H1 (cell line): Measurements from ENCODE around the gene USP54. TPM values are rescaled to one million over a fixed set of nuclear protein-coding genes. Genes with fewer than 3 reads are reported as not detected.

ENCODE experiments used
- EGR1 ChIP-seq: IDR thresholded peaks from 2 replicates; pipeline ENCODE4 v1.6.1; 2011; ENCODE audit warnings: low read depth, low read length, borderline replicate concordance
- KDM1A ChIP-seq: fragments of 200-600, 300-600 bp; sonication (generic); IDR thresholded peaks from 2 replicates; pipeline ENCODE4 v1.7.1; 2016; ENCODE audit warnings: mild to moderate bottlenecking, low read length, borderline replicate concordance
- PHF8 ChIP-seq: fragments of 200-600 bp; sonication (generic); conservative IDR thresholded peaks from 2 replicates; pipeline ENCODE4 v1.7.1; 2012; ENCODE audit warnings: low read depth, mild to moderate bottlenecking, inconsistent platforms, low read length, moderate library complexity
- RAD21 ChIP-seq, 2 experiments: IDR thresholded peaks in 1 of 2; conservative IDR thresholded peaks in 1 of 2; 2 replicates each; pipeline ENCODE4 v1.6.1; 2011; ENCODE audit warnings: low read depth in 2 of 2, low read length in 2 of 2, improper control_type of control experiment in 1 of 2, inconsistent platforms in 1 of 2, mild to moderate bottlenecking in 1 of 2, moderate library complexity in 1 of 2
- SAP30 ChIP-seq: fragments of 300-600 bp; sonication (generic); IDR thresholded peaks from 2 replicates; pipeline ENCODE4 v1.7.1; 2012; ENCODE audit warnings: low read length, moderate library complexity, mild to moderate bottlenecking, inconsistent platforms; ENCODE audit not compliant: insufficient read depth, insufficient replicate concordance
- SP1 ChIP-seq: IDR thresholded peaks from 2 replicates; pipeline ENCODE4 v1.6.1; 2011; ENCODE audit warnings: low read depth, low read length
- SRF ChIP-seq: IDR thresholded peaks from 2 replicates; pipeline ENCODE4 v1.6.1; 2011; ENCODE audit warnings: mild to moderate bottlenecking, low read depth, low read length, moderate library complexity
- polyA plus RNA-seq, 7 experiments: library from polyadenylated mRNA; depleted of rRNA in 3 of 7; stranded (reverse) in 5 of 7; unstranded in 2 of 7; fragments of >200 nt in 5 of 7; fragments of 200-250 nt in 2 of 7; gene quantifications; 1 replicate in 5 of 7; 2 replicates in 1 of 7; 4 replicates in 1 of 7; pipeline versions ENCODE4 v1.2.1 to v1.2.3, GENCODE V29; 2011 to 2013; ENCODE audit warnings: missing spikeins in 2 of 7, mixed read lengths in 2 of 7
- total RNA-seq: library from RNA; stranded (reverse); fragmentation: NEBNext Ultra II Directional; extraction: Animal tissue kit (Norgen Biotek cat#: 25700); gene quantifications from 2 replicates; pipeline ENCODE4 v1.2.1, GENCODE V29; 2021
- TF ChIP-seq, protein P1 (sequence below): fragments of 300-600 bp; sonication (generic); IDR thresholded peaks from 2 replicates; pipeline ENCODE4 v1.7.1; 2012; ENCODE audit warnings: low read length, moderate library complexity, mild to moderate bottlenecking, inconsistent platforms; ENCODE audit not compliant: insufficient replicate concordance

The USP54 gene
- total and polyA plus RNA-seq, 2 of the 8 experiments (the other 6 are each of a cell fraction or from before 2014, with no cell fraction given), result 46.2 to 65.6 TPM

DNA sequence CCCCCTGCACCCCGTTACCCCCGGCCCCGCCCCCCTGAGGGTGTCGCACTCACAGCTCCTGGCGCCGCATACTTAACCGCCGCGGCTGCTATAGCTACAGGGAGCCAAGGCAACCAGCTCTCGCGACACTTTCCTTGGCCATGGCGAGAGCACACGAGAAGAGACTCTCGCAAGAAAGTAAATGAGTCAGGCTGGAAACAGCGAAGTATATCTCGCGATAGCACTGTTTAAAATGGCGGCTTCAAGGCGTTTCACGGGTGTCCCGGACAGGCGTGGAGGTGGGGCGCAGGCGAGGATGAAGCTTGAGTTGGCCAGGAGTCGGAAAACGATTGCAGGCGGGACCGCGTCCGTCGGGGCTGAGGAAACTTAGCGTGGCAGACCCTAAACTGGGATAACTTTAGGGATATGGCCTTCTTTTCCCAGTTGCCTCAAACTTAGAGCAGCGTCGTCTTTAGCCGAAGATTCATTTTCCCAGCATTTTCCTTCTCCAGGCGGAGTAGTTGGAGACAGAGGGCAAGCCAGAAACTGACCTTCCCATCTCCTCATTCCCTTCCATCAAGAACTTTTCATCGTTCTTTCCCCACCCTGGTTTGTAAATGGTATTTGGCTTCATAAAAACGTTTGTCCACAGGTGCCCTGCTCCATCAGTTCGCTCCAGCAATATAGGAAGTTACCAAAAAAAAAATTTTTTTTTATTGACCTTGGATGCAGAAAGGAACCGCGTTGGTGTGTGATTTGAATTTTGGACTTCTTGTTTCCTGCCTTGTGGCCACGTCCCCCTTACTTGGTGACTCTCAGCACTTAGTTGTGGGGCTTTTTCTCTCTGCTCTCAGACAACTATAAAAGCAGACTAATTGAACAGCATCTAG, 35.0 kb upstream of the USP54 start (continued):
- TF ChIP-seq, protein P1, sequence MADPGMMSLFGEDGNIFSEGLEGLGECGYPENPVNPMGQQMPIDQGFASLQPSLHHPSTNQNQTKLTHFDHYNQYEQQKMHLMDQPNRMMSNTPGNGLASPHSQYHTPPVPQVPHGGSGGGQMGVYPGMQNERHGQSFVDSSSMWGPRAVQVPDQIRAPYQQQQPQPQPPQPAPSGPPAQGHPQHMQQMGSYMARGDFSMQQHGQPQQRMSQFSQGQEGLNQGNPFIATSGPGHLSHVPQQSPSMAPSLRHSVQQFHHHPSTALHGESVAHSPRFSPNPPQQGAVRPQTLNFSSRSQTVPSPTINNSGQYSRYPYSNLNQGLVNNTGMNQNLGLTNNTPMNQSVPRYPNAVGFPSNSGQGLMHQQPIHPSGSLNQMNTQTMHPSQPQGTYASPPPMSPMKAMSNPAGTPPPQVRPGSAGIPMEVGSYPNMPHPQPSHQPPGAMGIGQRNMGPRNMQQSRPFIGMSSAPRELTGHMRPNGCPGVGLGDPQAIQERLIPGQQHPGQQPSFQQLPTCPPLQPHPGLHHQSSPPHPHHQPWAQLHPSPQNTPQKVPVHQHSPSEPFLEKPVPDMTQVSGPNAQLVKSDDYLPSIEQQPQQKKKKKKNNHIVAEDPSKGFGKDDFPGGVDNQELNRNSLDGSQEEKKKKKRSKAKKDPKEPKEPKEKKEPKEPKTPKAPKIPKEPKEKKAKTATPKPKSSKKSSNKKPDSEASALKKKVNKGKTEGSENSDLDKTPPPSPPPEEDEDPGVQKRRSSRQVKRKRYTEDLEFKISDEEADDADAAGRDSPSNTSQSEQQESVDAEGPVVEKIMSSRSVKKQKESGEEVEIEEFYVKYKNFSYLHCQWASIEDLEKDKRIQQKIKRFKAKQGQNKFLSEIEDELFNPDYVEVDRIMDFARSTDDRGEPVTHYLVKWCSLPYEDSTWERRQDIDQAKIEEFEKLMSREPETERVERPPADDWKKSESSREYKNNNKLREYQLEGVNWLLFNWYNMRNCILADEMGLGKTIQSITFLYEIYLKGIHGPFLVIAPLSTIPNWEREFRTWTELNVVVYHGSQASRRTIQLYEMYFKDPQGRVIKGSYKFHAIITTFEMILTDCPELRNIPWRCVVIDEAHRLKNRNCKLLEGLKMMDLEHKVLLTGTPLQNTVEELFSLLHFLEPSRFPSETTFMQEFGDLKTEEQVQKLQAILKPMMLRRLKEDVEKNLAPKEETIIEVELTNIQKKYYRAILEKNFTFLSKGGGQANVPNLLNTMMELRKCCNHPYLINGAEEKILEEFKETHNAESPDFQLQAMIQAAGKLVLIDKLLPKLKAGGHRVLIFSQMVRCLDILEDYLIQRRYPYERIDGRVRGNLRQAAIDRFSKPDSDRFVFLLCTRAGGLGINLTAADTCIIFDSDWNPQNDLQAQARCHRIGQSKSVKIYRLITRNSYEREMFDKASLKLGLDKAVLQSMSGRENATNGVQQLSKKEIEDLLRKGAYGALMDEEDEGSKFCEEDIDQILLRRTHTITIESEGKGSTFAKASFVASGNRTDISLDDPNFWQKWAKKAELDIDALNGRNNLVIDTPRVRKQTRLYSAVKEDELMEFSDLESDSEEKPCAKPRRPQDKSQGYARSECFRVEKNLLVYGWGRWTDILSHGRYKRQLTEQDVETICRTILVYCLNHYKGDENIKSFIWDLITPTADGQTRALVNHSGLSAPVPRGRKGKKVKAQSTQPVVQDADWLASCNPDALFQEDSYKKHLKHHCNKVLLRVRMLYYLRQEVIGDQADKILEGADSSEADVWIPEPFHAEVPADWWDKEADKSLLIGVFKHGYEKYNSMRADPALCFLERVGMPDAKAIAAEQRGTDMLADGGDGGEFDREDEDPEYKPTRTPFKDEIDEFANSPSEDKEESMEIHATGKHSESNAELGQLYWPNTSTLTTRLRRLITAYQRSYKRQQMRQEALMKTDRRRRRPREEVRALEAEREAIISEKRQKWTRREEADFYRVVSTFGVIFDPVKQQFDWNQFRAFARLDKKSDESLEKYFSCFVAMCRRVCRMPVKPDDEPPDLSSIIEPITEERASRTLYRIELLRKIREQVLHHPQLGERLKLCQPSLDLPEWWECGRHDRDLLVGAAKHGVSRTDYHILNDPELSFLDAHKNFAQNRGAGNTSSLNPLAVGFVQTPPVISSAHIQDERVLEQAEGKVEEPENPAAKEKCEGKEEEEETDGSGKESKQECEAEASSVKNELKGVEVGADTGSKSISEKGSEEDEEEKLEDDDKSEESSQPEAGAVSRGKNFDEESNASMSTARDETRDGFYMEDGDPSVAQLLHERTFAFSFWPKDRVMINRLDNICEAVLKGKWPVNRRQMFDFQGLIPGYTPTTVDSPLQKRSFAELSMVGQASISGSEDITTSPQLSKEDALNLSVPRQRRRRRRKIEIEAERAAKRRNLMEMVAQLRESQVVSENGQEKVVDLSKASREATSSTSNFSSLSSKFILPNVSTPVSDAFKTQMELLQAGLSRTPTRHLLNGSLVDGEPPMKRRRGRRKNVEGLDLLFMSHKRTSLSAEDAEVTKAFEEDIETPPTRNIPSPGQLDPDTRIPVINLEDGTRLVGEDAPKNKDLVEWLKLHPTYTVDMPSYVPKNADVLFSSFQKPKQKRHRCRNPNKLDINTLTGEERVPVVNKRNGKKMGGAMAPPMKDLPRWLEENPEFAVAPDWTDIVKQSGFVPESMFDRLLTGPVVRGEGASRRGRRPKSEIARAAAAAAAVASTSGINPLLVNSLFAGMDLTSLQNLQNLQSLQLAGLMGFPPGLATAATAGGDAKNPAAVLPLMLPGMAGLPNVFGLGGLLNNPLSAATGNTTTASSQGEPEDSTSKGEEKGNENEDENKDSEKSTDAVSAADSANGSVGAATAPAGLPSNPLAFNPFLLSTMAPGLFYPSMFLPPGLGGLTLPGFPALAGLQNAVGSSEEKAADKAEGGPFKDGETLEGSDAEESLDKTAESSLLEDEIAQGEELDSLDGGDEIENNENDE, result no peak
- TF ChIP-seq SRF (no peak), SP1 (no peak), RAD21 (IDR thresholded peaks at IDR 0.05 in 1 of 2, conservative IDR thresholded peaks at IDR 0.05 in 1 of 2; ENCODE audit: low read depth in 2 of 2, low read length in 2 of 2) (no peak), EGR1 (no peak), PHF8 (peak; percentile 84), SAP30 (no peak), KDM1A (no peak)
